Activated CD8-positive, alpha-beta memory T cell treated with anti-CD3 and anti-CD28 coated beads, Interleukin-2, amount 50 U/mL, for 24 hours (primary cell): Measurements from ENCODE around the gene DMAC2.
"Not testable (repeated sequence)": the region's sequence is repeated elsewhere in the genome, so short reads cannot be mapped to it uniquely, and the experiment has no call there.

Experiments
- DNase-seq: peaks from one replicate; pipeline ENCODE4 v3.0.0-alpha.2; 2020; ENCODE audit errors: extremely low read depth

Gene DMAC2

GRCh38 chr19:41398598-41398997 is 41.1 kb downstream of the DMAC2 start:
- DNase-seq = no peak

GRCh38 chr19:41398050-41398418 is 41.7 kb downstream of the DMAC2 start:
- DNase-seq = no peak

- peak; percentile 97 for DNase-seq
These were observed 42.3 kb downstream of the DMAC2 start, which contains the start of the genes BCKDHA and EXOSC5 for GRCh38 chr19:41397086-41398049. Gene BCKDHA (plus strand): TSS chr19:41397818. CDS start chr19:41397828, 10 bp downstream. Gene EXOSC5 (minus strand): TSS chr19:41397359. CDS start chr19:41397328, 31 bp downstream.

- DNase-seq = no peak
These were observed 44.4 kb downstream of the DMAC2 start for GRCh38 chr19:41395355-41395754.

- no peak for DNase-seq
These were observed 46.9 kb downstream of the DMAC2 start for GRCh38 chr19:41392775-41393174.

- DNase-seq = no peak
These were observed 48.1 kb downstream of the DMAC2 start for GRCh38 chr19:41391618-41392017.

- no peak for DNase-seq
These were observed 53.3 kb downstream of the DMAC2 start for GRCh38 chr19:41386442-41386841.

- no peak for DNase-seq
These were observed 55.4 kb downstream of the DMAC2 start for GRCh38 chr19:41384351-41384750.

GRCh38 chr19:41381536-41381935 is 58.2 kb downstream of the DMAC2 start:
- not testable (repeated sequence) for DNase-seq
